GM19035 (cell line): ENCODE results near the gene MYO10.

ENCODE experiments used
- ATAC-seq: cut with Tn5 transposase; IDR thresholded peaks from one replicate; pipeline ENCODE4 v1.9.1; 2021; ENCODE audit not compliant: unreplicated experiment

The MYO10 gene

GRCh38 chr5:16826379-16827125, 109.5 kb downstream of the MYO10 start:
- ATAC-seq = no peak

- no peak for ATAC-seq
These were observed 116.4 kb downstream of the MYO10 start for GRCh38 chr5:16819522-16820167.

GRCh38 chr5:16815432-16815831, 120.7 kb downstream of the MYO10 start:
- no peak for ATAC-seq

GRCh38 chr5:16812911-16813310, 123.2 kb downstream of the MYO10 start:
- ATAC-seq = no peak

- no peak for ATAC-seq
These were observed 123.6 kb downstream of the MYO10 start for GRCh38 chr5:16812448-16812847.

GRCh38 chr5:16810208-16810854, 125.8 kb downstream of the MYO10 start:
- no peak for ATAC-seq

GRCh38 chr5:16809395-16810207, 126.5 kb downstream of the MYO10 start:
- no peak for ATAC-seq

GRCh38 chr5:16809010-16809394, 127.1 kb downstream of the MYO10 start:
- no peak for ATAC-seq

- no peak for ATAC-seq
These were observed 128.1 kb downstream of the MYO10 start for GRCh38 chr5:16808021-16808420.

- ATAC-seq = no peak
These were observed 128.6 kb downstream of the MYO10 start for GRCh38 chr5:16807547-16807864.

GRCh38 chr5:16806711-16807546, 129.2 kb downstream of the MYO10 start:
- ATAC-seq = no peak

GRCh38 chr5:16805486-16805885, 130.6 kb downstream of the MYO10 start:
- ATAC-seq = no peak

- ATAC-seq = no peak
These were observed 132.3 kb downstream of the MYO10 start for GRCh38 chr5:16803831-16804230.

GRCh38 chr5:16800477-16800876, 135.6 kb downstream of the MYO10 start:
- ATAC-seq = no peak

- no peak for ATAC-seq
These were observed 136.3 kb downstream of the MYO10 start for GRCh38 chr5:16799796-16800195.

- no peak for ATAC-seq
These were observed 138.1 kb downstream of the MYO10 start for GRCh38 chr5:16797951-16798350.

- ATAC-seq = no peak
These were observed 141.7 kb downstream of the MYO10 start for GRCh38 chr5:16794269-16794913.

GRCh38 chr5:16792598-16793275, 143.4 kb downstream of the MYO10 start:
- ATAC-seq = no peak

- no peak for ATAC-seq
These were observed 144.0 kb downstream of the MYO10 start for GRCh38 chr5:16791904-16792597.
